HG03097 (cell line): ENCODE results near the gene GPA33.
A peak's percentile ranks its signal among the peaks of the same experiment; 100 is the strongest.
"Not testable (repeated sequence)": the region's sequence is repeated elsewhere in the genome, so short reads cannot be mapped to it uniquely, and the experiment has no call there.

Source experiments
- ATAC-seq: cut with Tn5 transposase; IDR thresholded peaks from one replicate; pipeline ENCODE4 v1.9.1; 2021; ENCODE audit not compliant: unreplicated experiment, low FRiP score

Gene GPA33

GRCh38 chr1:167059045-167059808 is 30.9 kb downstream of the GPA33 start:
- ATAC-seq: no peak

- ATAC-seq: peak; percentile 52
Measured at GRCh38 chr1:167057241-167057688, 32.9 kb downstream of the GPA33 start.

GRCh38 chr1:167056529-167057231 is 33.5 kb downstream of the GPA33 start:
- no peak for ATAC-seq

GRCh38 chr1:167054946-167055630 is 35.1 kb downstream of the GPA33 start:
- no peak for ATAC-seq

GRCh38 chr1:167054531-167054930 is 35.6 kb downstream of the GPA33 start:
- ATAC-seq: no peak

- no peak for ATAC-seq
Measured at GRCh38 chr1:167052389-167052788, 37.8 kb downstream of the GPA33 start.

- ATAC-seq: no peak
Measured at GRCh38 chr1:167051907-167052306, 38.3 kb downstream of the GPA33 start.

- ATAC-seq: peak; percentile 93
Measured at GRCh38 chr1:167043752-167044488, 46.3 kb downstream of the GPA33 start.

- ATAC-seq: no peak
Measured at GRCh38 chr1:167033646-167034045, 56.5 kb downstream of the GPA33 start.

- ATAC-seq: not testable (repeated sequence)
Measured at GRCh38 chr1:167029553-167029952, 60.6 kb downstream of the GPA33 start.

GRCh38 chr1:167022384-167022783 is 67.8 kb downstream of the GPA33 start:
- peak; percentile 76 for ATAC-seq

GRCh38 chr1:167016100-167016750 is 74.0 kb downstream of the GPA33 start:
- ATAC-seq: no peak

GRCh38 chr1:167013108-167013929 is 76.9 kb downstream of the GPA33 start:
- no peak for ATAC-seq

GRCh38 chr1:167012570-167012969 is 77.6 kb downstream of the GPA33 start:
- no peak for ATAC-seq

GRCh38 chr1:167011560-167012191 is 78.5 kb downstream of the GPA33 start:
- no peak for ATAC-seq

- no peak for ATAC-seq
Measured at GRCh38 chr1:167003711-167004110, 86.5 kb downstream of the GPA33 start.
